ENCODE measurements around the gene CABLES1.
"Not testable (repeated sequence)": the region's sequence is repeated elsewhere in the genome, so short reads cannot be mapped to it uniquely, and the experiment has no call there.

CABLES1 gene

DNA sequence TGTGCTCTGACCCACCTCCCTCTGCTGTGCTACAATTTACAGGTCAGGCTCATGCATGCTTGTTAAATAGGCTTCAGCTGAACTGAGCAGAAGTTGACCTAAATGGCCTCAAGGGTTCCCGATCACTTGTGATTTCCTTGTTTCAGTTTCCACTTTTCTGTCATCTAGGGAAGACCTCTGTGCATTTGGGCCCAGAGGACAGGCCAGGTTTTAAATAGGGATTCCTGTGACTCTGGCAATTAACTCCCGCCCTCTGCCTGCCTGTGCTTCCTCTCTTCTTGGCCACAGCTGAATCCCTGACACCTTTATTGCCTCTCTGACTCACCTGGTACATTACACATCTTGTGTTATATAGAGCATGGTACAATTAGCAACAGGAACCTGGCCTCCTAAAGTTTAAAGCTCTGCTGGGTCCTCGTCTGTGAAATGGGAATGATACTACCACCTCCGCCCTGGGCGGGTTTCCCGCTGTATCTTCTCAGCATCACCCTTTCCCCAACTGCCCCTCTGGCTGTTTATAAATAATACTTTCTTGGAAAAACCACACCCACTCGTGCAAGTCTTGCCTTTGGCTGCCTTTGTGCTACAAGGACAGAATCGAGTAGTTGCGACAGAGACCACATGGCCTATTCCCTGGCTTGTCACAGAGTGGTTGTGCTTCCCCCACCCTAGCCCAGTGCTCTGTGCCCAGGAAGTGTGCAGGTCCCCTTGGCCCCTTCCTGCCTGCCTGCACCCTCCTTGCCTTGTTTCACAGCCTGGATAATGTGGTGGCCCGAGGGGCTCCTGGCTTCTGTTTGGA is 7.9 kb downstream of the CABLES1 start:
- DNase-seq, result no peak

DNA sequence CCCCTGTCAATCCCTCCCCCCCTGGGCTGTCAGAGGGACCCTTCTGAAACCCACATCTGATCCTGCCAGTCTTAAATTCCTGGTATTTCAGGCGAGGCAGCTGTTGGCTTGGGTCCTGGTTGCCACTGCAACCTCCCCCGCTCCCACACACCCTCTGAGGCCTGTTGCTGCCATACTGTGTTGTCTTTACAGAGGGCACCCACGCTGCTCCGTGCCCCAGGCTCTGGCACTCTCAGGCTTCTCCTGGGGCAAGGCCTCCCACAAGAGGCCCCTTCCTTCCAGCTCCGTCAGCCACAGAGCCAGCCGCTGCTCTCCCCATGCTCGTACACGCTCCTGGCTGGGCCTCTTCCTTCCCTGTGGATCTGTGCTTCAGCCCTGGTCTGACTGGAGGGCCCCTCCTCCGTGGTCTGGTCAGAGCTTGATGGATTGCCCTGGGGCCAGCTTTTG is 8.6 kb downstream of the CABLES1 start:
- no peak for DNase-seq

DNA sequence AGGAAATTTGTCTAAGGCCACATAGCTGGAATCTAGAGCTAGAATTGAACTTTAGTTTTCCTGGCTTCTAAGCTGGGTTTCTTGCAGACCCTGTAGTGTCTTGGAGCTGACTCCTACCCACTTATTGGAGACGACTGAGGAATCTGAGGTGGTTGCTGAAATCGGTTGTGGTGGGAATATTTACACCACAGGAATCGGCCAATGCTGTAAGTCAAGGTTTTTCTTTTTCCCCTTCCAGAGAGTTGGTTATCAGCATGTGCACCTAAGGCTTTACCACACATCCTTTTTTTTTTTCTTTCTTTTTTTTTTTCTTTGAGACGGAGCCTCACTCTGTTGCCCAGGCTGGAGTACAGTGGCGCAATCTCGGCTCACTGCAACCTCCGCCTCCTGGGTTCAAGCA is 9.4 kb downstream of the CABLES1 start:
- no peak for DNase-seq

DNA sequence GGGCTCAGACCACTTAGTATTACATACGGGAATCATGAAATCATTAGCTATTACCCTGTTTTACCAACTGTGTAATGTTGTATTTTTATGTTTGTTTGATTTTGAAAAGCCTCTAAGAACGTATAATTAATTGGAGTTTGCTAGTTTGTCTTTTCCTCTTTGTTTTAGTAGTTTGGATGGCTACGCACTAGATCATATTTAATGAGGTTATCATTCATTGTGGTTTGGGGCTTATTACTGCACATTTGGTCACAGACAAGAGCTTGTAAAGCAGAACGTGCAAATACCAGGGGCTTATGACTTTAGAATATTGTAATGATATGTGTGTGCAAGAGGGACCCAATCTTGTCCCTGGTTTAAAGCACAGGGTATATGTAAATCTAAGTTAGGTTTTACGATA is 10.3 kb downstream of the CABLES1 start:
- no peak for DNase-seq

DNA sequence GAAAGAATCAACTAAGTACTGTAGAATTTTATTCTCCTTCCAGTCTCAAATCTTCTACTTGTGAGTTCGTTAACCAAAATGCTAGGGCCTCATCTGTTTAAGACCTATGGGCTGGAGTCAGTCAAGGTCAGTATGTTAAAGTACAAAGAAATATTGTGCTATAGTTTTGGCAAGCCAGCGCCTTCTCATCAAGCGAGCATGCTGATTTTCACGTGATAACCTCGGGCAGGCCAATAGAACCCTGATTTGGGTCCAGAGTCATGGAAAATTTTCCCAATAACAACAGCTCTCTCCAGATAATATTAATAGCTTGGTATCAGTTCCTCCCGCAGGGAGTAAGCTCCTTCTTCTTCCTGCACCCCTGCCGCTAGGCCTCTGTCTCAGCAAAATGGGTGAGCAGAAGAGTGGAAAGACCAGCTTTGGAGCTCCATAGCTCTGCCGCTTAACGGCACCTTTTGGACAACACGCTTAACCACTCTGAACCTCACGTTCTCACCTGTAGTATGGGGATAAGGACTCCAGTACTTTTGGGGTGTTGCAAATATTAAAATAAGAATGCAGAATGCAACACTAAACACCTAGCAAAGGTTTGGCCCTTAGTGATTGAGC is 11.7 kb downstream of the CABLES1 start:
- DNase-seq, result no peak

DNA sequence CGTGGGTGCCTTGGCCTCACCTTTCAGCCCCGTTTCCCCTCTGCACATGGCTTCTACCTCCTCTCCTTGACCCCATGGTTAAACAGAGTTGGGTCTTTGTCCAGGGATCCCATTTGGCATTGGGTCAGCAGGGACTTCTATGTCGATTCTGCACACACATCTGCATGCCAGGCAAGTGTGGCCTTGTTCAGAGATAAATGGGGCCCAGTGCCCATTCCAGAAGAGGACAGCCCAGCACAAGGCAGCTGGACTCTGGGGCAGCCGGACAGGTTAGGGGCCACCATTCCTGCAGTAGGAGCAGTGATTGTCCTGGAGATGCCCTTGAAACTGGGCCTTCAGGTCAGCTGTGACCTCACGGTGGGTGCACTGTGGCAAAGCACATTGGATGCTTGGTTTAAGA is 13.1 kb downstream of the CABLES1 start:
- no peak for DNase-seq

DNA sequence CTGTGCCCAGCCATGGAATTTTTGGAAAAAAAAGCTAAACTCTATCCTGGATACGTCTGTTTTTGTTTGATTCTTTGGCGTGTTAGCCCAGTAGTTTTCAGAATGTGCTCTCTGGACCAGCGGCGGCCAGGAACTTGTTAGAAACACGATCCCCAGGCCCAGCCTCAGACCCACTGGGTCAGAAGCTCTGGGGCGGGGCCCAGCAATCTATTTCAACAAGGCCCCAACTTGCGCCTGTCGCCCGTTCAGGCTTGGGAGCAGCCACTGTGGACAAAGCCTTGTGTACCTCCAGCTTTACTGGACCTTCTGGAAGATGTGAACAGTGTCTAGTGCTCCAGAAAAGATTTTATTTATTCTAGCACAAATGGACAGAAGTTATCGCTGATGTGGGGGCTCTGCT is 14.3 kb downstream of the CABLES1 start:
- no peak for DNase-seq

DNA sequence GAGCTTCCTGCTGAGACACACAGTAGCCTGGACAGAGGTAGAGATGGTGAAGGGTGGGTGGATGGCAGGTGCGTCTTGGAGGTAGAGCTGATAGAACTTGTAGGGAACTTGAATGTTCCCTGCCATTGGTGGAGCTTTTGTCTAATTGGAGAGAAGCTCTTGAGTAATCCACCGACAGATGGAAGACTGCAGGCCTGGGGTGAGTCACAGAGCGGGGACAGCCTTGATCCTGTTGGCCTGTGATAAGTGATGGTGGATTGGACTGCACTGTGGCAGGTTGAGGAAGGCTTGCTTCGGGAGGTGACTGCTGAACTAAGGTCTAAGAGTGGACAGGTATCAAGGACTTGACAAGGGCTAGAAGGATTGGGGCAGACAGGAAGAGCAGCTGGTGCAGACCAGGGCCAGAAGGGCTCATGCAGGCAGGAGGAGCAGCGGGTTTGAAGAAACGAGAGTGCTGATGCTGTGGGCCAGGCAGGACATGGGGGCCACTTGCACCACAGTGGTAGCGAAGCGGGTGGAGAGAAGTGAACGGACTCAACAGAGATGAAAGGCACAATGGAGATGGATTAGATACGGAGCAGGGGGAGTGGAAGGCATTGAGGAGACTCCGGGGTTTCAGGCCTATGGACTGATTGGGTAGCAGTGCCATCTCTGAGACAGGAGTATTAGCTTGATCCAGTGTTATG is 16.3 kb downstream of the CABLES1 start:
- DNase-seq, result no peak

DNA sequence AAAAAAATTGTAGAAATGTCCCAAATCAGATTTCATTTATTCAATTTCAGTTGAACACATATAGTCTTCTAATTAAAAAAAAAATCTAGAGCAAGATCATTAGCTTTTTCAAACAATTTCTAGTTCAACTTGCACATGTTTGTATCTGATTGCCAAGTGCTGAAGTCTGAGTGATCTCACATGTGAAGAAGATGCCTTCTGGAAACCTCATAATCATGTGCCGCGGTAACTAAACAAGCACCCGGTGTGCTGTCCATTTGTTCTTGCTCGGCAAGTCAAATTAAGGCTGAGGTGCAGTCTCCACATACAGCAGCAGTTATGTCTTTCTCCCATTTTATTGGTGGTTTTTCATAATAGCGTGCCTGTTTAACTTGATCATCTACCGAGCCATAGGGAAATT is 18.7 kb downstream of the CABLES1 start:
- no peak for DNase-seq

DNA sequence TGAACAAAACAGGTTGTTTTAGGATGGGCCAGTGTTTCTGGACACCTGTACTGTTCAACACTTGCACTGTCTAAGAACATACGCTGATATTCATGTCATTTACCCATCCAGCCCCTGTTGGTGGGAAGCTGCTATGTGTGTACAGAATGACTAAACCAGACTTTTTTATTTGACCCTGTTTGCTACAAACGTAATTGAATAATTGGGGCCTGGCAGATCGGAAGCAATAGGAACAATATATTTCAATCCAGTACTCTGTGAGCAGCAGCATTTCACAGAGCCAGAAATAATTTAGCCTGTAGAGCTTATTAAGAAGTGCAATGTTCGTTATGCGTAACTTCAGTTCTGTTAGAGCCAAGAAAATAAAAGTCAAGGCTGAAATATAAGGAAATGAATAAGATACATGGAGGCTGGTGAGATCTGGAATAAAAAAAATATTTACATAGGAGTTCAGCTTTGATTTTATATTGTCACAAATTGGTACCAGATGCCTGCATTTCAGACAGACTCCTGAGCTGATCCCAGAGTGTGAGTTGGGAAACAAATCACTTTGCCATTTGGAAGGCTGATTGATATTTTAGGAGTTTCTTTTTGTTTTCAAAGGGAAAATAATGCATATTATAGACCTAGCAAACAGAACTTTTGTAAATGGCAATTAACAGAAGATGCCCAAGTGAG is 19.7 kb downstream of the CABLES1 start:
- DNase-seq, result no peak

DNA sequence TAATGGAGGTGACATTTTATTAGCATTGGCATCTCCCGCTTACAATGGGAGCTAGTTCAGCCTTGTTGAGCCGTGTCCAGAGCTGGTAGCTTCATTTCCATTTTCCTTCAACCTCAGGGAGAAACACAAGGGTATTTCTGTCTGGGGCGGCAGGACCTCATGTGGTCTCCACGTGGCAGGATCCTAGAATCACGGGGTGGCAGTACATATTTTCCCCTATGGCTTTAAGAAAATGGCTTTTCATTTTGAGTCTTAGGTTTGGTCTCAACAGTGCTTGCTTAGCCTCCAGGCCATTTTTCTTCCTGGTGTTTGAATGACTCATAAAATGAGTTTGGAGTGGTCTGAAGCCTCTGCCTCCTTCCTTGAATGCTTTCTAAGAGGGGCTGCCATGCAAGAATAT is 20.3 kb downstream of the CABLES1 start:
- no peak for DNase-seq

DNA sequence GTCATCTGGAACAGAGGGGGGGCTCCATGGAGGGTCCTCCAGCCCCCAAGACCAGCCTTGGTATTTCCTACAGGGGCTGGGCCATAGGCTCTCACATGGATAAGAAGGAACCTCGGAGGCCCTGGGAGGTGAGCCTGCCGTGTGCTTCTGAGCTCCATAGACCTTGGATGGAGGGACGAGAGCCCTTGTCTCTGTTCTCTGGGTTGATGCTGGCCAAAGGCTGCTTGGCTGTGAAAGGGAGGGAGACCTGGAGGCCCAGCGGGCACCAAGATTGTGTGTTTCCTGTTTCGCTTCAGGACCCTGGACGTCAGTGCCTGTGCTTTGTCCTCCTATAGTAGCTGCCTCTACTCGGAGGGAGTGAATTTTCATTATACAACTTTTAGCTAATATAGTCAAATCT is 20.8 kb downstream of the CABLES1 start:
- DNase-seq, result no peak

DNA sequence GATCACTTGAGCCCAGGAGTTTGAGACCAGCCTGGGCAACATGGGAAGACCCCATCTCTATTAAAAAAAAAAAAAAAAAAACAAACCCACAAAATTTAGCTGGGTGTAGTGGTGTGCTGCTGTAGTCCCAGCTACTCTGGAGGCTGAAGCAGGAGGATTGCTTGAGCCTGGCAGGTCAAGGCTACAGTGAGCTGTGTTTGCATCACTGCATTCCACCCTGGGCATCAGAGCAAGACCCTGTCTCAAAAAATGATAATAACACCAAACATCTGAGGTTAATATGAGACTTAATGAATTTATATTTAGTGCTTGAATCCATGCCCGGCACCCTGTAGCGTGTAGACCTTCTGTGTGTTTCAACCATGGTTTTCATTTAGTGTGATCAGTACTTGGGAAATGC is 22.8 kb downstream of the CABLES1 start:
- DNase-seq, result no peak

DNA sequence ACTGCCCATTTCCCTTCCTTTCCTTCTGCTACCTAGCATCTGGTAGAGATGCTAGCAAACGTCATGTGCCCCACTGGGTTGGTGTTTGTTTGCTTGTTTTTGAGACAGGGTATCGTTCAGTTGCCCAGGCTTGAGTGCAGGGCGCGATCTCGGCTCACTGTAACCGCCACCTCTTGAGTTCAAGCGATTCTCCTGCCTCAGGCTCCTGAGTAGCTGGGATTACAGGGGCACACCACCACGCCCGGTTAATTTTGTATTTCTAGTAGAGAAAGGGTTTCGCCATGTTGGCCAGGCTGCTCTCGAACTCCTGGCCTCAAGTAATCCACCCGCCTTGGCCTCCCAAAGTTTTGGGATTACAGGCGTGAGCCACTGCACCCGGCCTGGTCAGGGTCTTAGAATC is 23.6 kb downstream of the CABLES1 start:
- not testable (repeated sequence) for DNase-seq

DNA sequence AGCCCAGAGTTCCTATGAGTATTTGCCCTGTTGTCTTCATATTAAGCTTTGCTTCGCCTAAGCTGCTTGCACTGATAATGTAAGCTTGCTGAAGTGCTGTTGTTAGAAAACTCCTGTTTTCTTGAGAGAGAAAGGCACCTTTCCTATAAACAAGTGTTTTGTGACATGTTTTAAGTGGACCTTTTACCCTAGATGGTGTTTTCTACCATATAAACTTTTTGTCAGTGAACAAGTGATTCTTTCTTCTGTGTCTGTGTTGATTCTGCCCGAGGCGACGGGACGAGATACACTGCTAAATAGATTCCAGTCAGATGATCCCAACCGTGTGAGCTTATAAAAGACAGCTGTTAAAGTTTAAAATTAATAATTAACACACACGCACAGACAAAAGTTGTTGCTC is 24.1 kb downstream of the CABLES1 start:
- DNase-seq, result no peak

DNA sequence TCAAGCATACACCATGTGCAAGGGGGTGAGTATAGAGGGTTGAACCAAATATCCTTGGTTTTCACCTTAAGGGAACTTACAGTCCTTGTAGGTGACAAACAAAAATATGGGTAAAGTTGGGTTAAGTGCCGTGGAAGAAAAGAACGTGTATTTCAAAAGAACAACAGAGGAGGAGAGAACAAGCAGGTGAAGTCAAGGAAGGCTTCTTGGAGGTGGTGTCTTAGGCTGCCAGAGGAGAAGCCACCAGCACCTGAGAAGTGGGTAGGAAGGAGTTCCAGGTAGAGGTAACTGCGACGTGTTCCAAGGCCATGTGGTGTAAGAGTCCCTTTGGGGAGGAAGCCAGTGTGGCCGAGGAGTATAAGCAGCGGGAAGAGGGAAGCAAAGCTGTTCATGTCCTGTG is 27.2 kb downstream of the CABLES1 start:
- no peak for DNase-seq

DNA sequence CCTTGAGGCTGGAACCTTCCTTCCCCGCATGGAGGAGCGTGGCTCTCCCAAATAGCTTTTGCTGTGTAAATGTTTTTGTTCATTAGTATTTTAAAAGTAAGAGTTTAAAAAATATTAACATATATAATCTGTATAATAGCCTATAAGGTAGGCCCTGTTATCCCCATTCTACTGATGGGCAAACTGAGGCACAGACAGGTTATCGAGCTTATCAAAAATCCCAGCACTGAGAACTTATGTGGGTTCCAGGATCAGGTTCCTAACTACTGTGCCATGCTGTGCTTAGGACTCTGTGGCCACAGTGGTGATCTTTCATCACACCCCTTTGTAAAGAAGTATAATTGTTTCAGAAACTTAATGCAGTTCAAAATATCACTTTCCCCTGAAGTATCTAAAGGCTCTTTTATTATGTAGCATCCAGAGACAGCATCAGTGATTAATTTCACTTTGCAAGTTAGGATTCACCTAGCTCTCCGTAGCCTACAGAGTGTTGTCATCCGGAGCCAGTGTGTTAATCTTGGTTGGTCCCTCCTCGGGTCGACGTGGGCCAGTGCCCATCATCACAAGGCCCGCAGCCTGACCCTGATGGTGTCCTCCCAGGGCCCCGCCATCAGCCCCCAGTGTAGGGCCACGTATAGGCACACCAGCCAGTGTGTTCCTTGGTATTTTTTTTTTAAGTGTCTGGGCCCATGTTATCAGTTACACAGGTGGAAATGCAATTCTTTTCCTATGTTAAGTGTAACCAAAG is 28.7 kb downstream of the CABLES1 start:
- DNase-seq, result no peak

DNA sequence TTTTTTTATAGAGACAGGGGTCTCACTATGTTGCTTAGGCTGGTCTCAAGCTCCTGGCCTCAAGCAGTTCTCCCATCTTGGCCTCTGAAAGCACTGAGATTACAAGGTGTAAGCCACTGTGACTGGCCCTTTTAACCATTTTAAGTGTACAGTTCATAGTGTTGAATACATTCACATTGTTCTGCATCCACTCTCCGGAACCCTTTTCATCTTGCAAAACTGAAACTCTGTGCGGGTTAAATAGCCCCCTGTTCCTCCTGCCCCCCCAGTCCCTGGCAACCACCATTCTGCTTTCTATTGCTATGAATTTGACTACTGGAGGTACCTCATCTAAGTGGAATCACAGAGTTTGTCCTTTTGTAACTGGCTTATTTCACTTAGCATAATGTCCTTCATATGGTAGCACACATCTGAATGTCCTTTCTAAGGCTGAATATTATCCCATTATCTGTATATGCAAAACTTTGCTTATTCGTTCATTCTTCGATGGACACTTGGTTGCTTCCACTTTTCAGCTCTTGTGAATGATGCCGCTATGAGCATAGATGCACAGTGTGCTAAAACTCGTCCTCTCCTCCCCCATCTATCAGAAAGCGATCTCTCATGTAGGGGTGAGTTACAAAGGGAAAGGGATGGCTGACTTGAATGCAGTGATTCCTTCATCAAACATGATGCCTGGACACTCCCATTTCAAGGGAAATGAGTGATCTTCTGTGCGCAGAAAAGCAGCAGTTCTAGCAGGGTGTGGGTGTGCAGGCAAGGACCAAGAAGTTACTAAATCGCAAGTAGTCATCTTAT is 30.2 kb downstream of the CABLES1 start:
- DNase-seq, result no peak

DNA sequence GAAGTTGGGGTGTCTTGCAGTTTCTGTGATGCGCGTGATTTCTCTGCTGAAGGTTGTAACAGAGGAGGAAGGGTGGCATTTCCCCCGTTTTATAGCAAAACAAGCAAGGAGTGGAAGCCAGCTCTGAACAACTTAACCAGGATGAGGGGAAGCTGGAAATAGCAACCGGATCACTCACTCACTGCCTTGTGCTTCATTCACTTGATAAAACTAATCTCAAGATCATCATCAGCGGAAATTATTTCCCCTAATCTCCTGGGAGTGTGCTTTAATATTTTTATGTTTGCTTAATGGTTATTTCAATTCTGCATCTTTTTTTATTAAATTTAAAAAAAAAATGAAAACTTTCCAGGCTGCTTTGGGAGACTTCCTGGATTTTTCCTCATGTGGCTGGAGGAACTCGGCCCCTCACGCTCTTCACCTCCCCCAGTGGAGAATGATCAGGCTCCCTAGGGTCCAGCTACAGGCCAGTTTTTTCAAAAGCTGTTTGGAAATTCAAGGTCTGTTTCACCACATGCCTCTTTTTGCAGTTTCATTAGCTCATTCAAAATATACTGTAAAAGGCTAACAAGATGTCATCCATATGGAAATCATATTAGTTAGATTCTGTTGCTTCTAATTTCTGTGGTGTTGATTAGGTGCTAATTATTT is 31.7 kb downstream of the CABLES1 start:
- DNase-seq, result no peak

DNA sequence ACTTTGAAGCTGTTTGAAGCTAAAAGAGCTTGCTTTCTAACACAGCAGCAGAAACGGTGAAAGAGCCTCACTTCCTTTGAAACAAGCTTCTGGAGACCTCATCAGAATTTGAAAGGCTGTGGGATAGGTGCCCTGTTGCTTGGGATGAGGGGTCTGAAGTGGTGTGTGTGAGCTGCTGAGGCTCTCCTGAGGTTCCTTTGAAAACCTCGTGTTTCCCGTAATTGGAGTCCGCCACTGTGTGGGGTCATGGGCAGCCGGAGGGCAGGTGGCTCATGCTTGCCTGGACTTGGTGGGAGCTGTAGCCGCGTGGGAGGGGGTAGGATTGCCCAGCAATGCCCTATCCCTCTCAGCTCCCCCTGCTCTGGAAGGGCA is 34.4 kb downstream of the CABLES1 start:
- DNase-seq, result no peak

DNA sequence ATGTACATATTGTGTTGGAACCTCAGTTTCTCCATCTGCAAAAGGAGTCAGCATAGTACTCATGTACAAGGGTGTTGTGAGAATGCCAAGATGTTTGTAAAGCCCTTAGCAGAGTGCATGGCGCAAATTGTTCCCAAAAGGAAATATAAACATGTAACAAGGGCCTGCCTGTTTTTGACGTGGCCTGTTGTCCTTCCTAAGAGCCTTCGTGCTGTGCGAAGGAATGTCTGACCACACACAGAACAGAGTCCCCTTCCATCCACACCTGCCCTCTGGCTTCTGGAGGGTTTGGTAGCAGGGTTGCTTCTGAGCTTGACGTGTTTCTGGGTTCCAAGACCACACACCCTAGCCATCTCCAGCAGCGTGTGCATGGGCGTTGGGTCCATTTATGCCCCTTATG is 34.9 kb downstream of the CABLES1 start:
- DNase-seq, result no peak

Data from activated CD4-positive, alpha-beta T cell treated with anti-CD3 and anti-CD28 coated beads, Interleukin-10, Interleukin-2, amounts not matched to agents 100 ng/mL and 50 ng/mL, durations not matched to agents 16 hours and 8 hours (primary cell).